Mesenchymal stem cell (in vitro differentiated cells and primary cell): Measurements from ENCODE around the gene CDK11A.
"Not testable (repeated sequence)": the region's sequence is repeated elsewhere in the genome, so short reads cannot be mapped to it uniquely, and the experiment has no call there.

Source experiments
- DNase-seq: peaks from one replicate; pipeline ENCODE4 v3.0.0-alpha.2; 2013
- H2AFZ ChIP-seq: one replicate; pipeline ENCODE4 v1.6.1; 2013; ENCODE audit warnings: low read depth, mild to moderate bottlenecking, control low read depth, inconsistent platforms, low read length, moderate library complexity
- H2AK5ac ChIP-seq: 2 replicates; pipeline ENCODE4 v1.6.1; 2013; ENCODE audit warnings: low read length, moderate library complexity, mild to moderate bottlenecking, inconsistent platforms; ENCODE audit not compliant: severe bottlenecking
- H2BK120ac ChIP-seq: one replicate; pipeline ENCODE4 v1.6.1; 2013; ENCODE audit warnings: low read depth, mild to moderate bottlenecking, inconsistent platforms, low read length, moderate library complexity
- H2BK12ac ChIP-seq, 2 experiments: one replicate each; pipeline ENCODE4 v1.6.1; 2013; ENCODE audit warnings: inconsistent platforms in 2 of 2, low read length in 2 of 2, mild to moderate bottlenecking in 2 of 2, moderate library complexity in 2 of 2, control low read depth in 1 of 2
- H2BK15ac ChIP-seq: one replicate; pipeline ENCODE4 v1.6.1; 2013; ENCODE audit warnings: mild to moderate bottlenecking, low read depth, inconsistent platforms; ENCODE audit not compliant: poor library complexity, severe bottlenecking
- H2BK5ac ChIP-seq: 2 replicates; pipeline ENCODE4 v1.6.1; 2013; ENCODE audit warnings: low read depth, mild to moderate bottlenecking, low read length, control low read depth, inconsistent platforms; ENCODE audit not compliant: poor library complexity, severe bottlenecking
- H3K14ac ChIP-seq, 2 experiments: one replicate each; pipeline ENCODE4 v1.6.1; 2013; ENCODE audit warnings: inconsistent platforms in 2 of 2, low read length in 2 of 2, control low read depth in 1 of 2, mild to moderate bottlenecking in 1 of 2, moderate library complexity in 1 of 2
- H3K18ac ChIP-seq, 2 experiments: one replicate each; pipeline ENCODE4 v1.6.1; 2013; ENCODE audit warnings: inconsistent platforms in 2 of 2, low read length in 2 of 2, control low read depth in 1 of 2, low read depth in 1 of 2, mild to moderate bottlenecking in 1 of 2
- H3K23ac ChIP-seq, 2 experiments: one replicate each; pipeline ENCODE4 v1.6.1; 2013; ENCODE audit warnings: inconsistent platforms in 2 of 2, low read length in 2 of 2, mild to moderate bottlenecking in 2 of 2, moderate library complexity in 2 of 2, control low read depth in 1 of 2
- H3K27ac ChIP-seq: 2 replicates; pipeline ENCODE4 v1.5.1; 2013; ENCODE audit warnings: mild to moderate bottlenecking, moderate library complexity, low read length, control low read depth, inconsistent platforms; ENCODE audit not compliant: poor library complexity, severe bottlenecking
- H3K27me3 ChIP-seq, 2 experiments: 2 replicates each; pipeline versions ENCODE4 v1.6.1 to v1.7.0; 2013; ENCODE audit warnings: low read length in 2 of 2, mild to moderate bottlenecking in 2 of 2, moderate library complexity in 2 of 2, control low read depth in 1 of 2, inconsistent platforms in 1 of 2; ENCODE audit not compliant: control insufficient read depth in 1 of 2, insufficient read depth in 1 of 2
- H3K36me3 ChIP-seq, 2 experiments: 2 replicates each; pipeline versions ENCODE4 v1.6.1 to v1.7.0; 2013; ENCODE audit warnings: low read length in 2 of 2, control low read depth in 1 of 2, inconsistent platforms in 1 of 2, low read depth in 1 of 2, mild to moderate bottlenecking in 1 of 2; ENCODE audit not compliant: insufficient read depth in 2 of 2, control insufficient read depth in 1 of 2
- H3K4ac ChIP-seq, 2 experiments: one replicate each; pipeline ENCODE4 v1.6.1; 2013; ENCODE audit warnings: inconsistent platforms in 2 of 2, low read length in 2 of 2, mild to moderate bottlenecking in 2 of 2, moderate library complexity in 2 of 2, control low read depth in 1 of 2, low read depth in 1 of 2
- H3K4me1 ChIP-seq: 2 replicates; pipeline ENCODE4 v1.6.1; 2013; ENCODE audit warnings: low read depth, low read length, control low read depth; ENCODE audit not compliant: control insufficient read depth, insufficient read depth
- H3K4me2 ChIP-seq: 2 replicates; pipeline ENCODE4 v1.6.1; 2013; ENCODE audit warnings: low read length, mild to moderate bottlenecking, inconsistent platforms; ENCODE audit not compliant: poor library complexity, severe bottlenecking
- H3K4me3 ChIP-seq, 2 experiments: 2 replicates each; pipeline versions ENCODE4 v1.5.1 to v1.7.0; 2013; ENCODE audit warnings: low read length in 2 of 2, mild to moderate bottlenecking in 2 of 2, control low read depth in 1 of 2, low read depth in 1 of 2; ENCODE audit not compliant: insufficient read depth in 1 of 2
- H3K79me1 ChIP-seq: replicated peaks from 2 replicates; pipeline ENCODE4 v1.6.1; 2013; ENCODE audit warnings: mild to moderate bottlenecking, control low read depth, low read length, inconsistent platforms; ENCODE audit not compliant: poor library complexity, severe bottlenecking
- H3K9ac ChIP-seq: 2 replicates; pipeline ENCODE4 v1.7.0; 2013; ENCODE audit warnings: mild to moderate bottlenecking, low read length, moderate library complexity
- H3K9me3 ChIP-seq: 2 replicates; pipeline ENCODE4 v1.7.0; 2013; ENCODE audit warnings: mild to moderate bottlenecking, low read length; ENCODE audit not compliant: control insufficient read depth
- H4K8ac ChIP-seq: one replicate; pipeline ENCODE4 v1.6.1; 2013; ENCODE audit warnings: inconsistent platforms, mild to moderate bottlenecking, low read length, moderate library complexity
- H4K91ac ChIP-seq: one replicate; pipeline ENCODE4 v1.6.1; 2013; ENCODE audit warnings: mild to moderate bottlenecking, low read length, inconsistent platforms
- WGBS: methylation state at CpG from one replicate; pipeline ENCODE4 v1.1.7; 2013; ENCODE audit warnings: mixed read lengths; 5-methylcytosine and 5-hydroxymethylcytosine counted together

Gene CDK11A

DNA sequence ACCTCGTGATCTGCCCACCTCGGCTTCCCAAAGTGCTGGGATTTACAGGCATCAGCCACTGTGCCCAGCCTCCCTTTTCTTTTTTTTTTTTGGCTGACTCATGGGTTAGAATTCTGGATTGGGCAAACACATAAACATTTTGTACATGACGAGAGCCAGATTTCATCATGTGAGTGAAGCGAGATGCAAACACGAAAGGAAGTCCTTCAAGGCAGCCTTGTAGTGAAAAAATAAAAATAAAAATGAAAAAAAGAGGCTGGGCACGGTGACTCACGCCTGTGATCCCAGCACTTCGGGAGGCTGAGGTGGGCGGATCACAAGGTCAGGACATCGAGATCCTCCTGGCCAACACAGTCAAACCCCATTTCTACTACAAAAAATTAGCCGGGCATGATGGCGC lies 16.9 kb upstream of the CDK11A start:
- not testable (repeated sequence) for H4K8ac ChIP-seq, H2AFZ ChIP-seq, H3K4me3 ChIP-seq, H2AK5ac ChIP-seq, H3K79me1 ChIP-seq, H3K9ac ChIP-seq, H4K91ac ChIP-seq, H3K4ac ChIP-seq, H3K23ac ChIP-seq, H3K4me2 ChIP-seq, H2BK15ac ChIP-seq, H3K27me3 ChIP-seq, H2BK12ac ChIP-seq, H3K14ac ChIP-seq, H3K4me1 ChIP-seq, H2BK120ac ChIP-seq, H3K18ac ChIP-seq, H2BK5ac ChIP-seq, H3K9me3 ChIP-seq, H3K27ac ChIP-seq
- H3K36me3 ChIP-seq: peaks cover 7 to 14% of the 10 kb centered on the region in 2 experiments
- DNase-seq: peak; percentile 99
- 8% methylated on average over 10 of the region's 12 CpGs for WGBS

- not testable (repeated sequence) for H3K4me1 ChIP-seq, H2AK5ac ChIP-seq, H2BK15ac ChIP-seq, H2BK5ac ChIP-seq, H3K4me3 ChIP-seq, H3K18ac ChIP-seq, H2AFZ ChIP-seq, H2BK12ac ChIP-seq, H3K4me2 ChIP-seq, H3K27ac ChIP-seq, H3K14ac ChIP-seq, H3K9me3 ChIP-seq, H3K79me1 ChIP-seq, H3K23ac ChIP-seq, H2BK120ac ChIP-seq, H4K8ac ChIP-seq, H3K27me3 ChIP-seq, H3K4ac ChIP-seq, H3K9ac ChIP-seq, DNase-seq, H4K91ac ChIP-seq
- no CpG with 5 or more reads among the region's 22 CpGs for WGBS
- peaks cover 15 to 24% of the 10 kb centered on the region in 2 experiments for H3K36me3 ChIP-seq
Measured at GRCh38 chr1:1738799-1739337, 14.7 kb upstream of the CDK11A start.

DNA sequence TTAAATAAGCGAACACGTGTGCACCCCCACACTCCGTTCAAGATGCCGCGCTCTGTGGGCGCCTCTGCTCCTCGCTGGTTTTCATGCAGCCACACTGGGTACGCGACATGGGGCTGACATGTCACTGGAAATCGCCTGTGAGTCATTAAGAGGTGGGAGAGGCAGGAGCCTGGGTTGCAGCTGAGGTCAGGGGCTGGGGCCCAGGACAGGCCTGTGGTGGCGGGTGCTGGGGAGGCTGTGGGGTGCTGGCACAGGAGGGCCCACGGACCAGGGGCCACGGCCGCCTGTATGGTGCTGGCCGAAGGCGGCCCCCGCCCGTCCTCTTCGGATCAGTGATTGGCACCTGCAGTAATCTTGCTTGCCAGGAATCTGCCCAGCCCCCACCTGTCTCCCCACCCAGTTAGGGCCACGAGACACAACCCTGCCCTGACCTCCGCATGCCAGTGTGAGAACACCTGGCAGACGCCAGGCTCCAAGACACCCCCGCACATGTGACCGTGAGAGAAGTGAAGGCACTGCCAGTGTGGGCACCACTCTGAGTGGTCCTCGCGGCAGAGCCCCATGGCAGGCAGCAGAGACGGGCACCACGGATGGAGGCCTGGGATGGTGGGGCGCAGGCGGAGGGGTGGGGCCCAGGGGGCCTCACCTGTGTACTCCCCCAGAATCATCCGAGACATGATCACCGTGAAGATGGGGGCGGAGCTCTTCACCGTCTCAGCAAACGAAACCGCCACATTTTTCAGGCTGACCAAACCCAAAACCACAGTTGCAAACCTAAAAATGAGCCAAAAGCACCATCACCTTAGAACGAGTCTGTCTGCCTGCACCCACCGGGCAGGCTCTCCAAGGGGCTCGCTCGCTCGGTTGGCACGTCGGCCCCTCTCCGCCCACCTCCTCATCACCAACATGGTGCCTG lies 13.8 kb upstream of the CDK11A start:
- not testable (repeated sequence) for H3K23ac ChIP-seq, H2BK5ac ChIP-seq, H3K4me1 ChIP-seq, H4K8ac ChIP-seq, H2BK15ac ChIP-seq, H3K9ac ChIP-seq, H2AK5ac ChIP-seq, H2AFZ ChIP-seq, DNase-seq, H3K79me1 ChIP-seq, H3K9me3 ChIP-seq, H4K91ac ChIP-seq, H2BK12ac ChIP-seq, H3K27me3 ChIP-seq, H3K4me3 ChIP-seq, H3K4ac ChIP-seq, H3K14ac ChIP-seq, H3K27ac ChIP-seq, H2BK120ac ChIP-seq, H3K18ac ChIP-seq, H3K4me2 ChIP-seq
- 94% methylated on average over 12 of the region's 44 CpGs for WGBS
- H3K36me3 ChIP-seq: peaks cover 19 to 29% of the 10 kb centered on the region in 2 experiments

- 91% methylated on average over 17 of the region's 17 CpGs for WGBS
- DNase-seq: no peak
Measured at GRCh38 chr1:1732381-1732780, 8.2 kb upstream of the CDK11A start.

More at GRCh38 chr1:1732381-1732780, 8.2 kb upstream of the CDK11A start:
- H3K23ac ChIP-seq: no peak overlapping the region
- no peak overlapping the region for H4K91ac ChIP-seq
- H2AFZ ChIP-seq: no peak overlapping the region
- no peak overlapping the region for H2BK12ac ChIP-seq
- no peak overlapping the region for H2BK120ac ChIP-seq
- peaks cover 2% of the 10 kb centered on the region for H3K4me1 ChIP-seq
- no peaks in the 10 kb centered on the region for H3K27me3 ChIP-seq
- no peak overlapping the region for H3K27ac ChIP-seq
- H2BK5ac ChIP-seq: no peak overlapping the region
- H3K4me3 ChIP-seq: no peak overlapping the region
- H3K18ac ChIP-seq: no peak overlapping the region
- no peak overlapping the region for H2AK5ac ChIP-seq
- H3K36me3 ChIP-seq: peaks cover 35 to 40% of the 10 kb centered on the region in 2 experiments
- H3K14ac ChIP-seq: no peak overlapping the region
- peaks cover 11% of the 10 kb centered on the region for H3K79me1 ChIP-seq
- H3K4ac ChIP-seq: no peak overlapping the region
- no peak overlapping the region for H3K9ac ChIP-seq
- no peaks in the 10 kb centered on the region for H3K9me3 ChIP-seq
- H4K8ac ChIP-seq: no peak overlapping the region
- no peak overlapping the region for H2BK15ac ChIP-seq
- H3K4me2 ChIP-seq: no peak overlapping the region
